Effector memory CD4-positive, alpha-beta T cell (primary cell): Measurements from ENCODE around the gene HS3ST4.

ENCODE experiments used
- DNase-seq, 3 donors: peaks; one replicate each; pipeline ENCODE4 v3.0.0-alpha.2; 2020
- H3K27ac ChIP-seq: 2 replicates; pipeline ENCODE4 v1.7.0; 2013; ENCODE audit warnings: mild to moderate bottlenecking, low read length, moderate library complexity; ENCODE audit not compliant: insufficient read depth, poor library complexity, severe bottlenecking
- H3K27me3 ChIP-seq: replicated peaks from 2 replicates; pipeline ENCODE4 v1.7.0; 2013; ENCODE audit warnings: mild to moderate bottlenecking, low read length; ENCODE audit not compliant: insufficient read depth, control insufficient read depth, poor library complexity, severe bottlenecking
- H3K36me3 ChIP-seq: 2 replicates; pipeline ENCODE4 v1.7.0; 2013; ENCODE audit warnings: mild to moderate bottlenecking, low read length, moderate library complexity; ENCODE audit not compliant: control insufficient read depth, insufficient read depth
- H3K4me1 ChIP-seq: 2 replicates; pipeline ENCODE4 v1.7.0; 2013; ENCODE audit warnings: low read length, mild to moderate bottlenecking; ENCODE audit not compliant: control insufficient read depth, insufficient read depth, poor library complexity, severe bottlenecking
- H3K4me3 ChIP-seq: 2 replicates; pipeline ENCODE4 v1.7.0; 2013; ENCODE audit warnings: low read length, low read depth, mild to moderate bottlenecking; ENCODE audit not compliant: insufficient read depth, poor library complexity, severe bottlenecking
- H3K9me3 ChIP-seq: 2 replicates; pipeline ENCODE4 v1.7.0; 2013; ENCODE audit warnings: mild to moderate bottlenecking, low read length, moderate library complexity; ENCODE audit not compliant: control insufficient read depth

HS3ST4 gene

GRCh38 chr16:25910971-25911370 is 219.2 kb downstream of the HS3ST4 start:
- no peak for DNase-seq
- H3K4me1 ChIP-seq, result no peaks in the 10 kb centered on the region
- H3K9me3 ChIP-seq, result no peaks in the 10 kb centered on the region
- H3K27me3 ChIP-seq, result no peaks in the 10 kb centered on the region
- no peak overlapping the region for H3K4me3 ChIP-seq
- no peak overlapping the region for H3K27ac ChIP-seq
- H3K36me3 ChIP-seq, result no peaks in the 10 kb centered on the region

GRCh38 chr16:25912321-25912720 is 220.6 kb downstream of the HS3ST4 start:
- Histone ChIP-seq H3K36me3 (no peaks in the 10 kb centered on the region), H3K4me3 (no peak overlapping the region), H3K4me1 (no peaks in the 10 kb centered on the region), H3K9me3 (no peaks in the 10 kb centered on the region), H3K27ac (no peak overlapping the region), H3K27me3 (no peaks in the 10 kb centered on the region)
- DNase-seq, result no peak

- Histone ChIP-seq H3K27ac (no peak overlapping the region), H3K36me3 (no peaks in the 10 kb centered on the region), H3K27me3 (no peaks in the 10 kb centered on the region), H3K4me1 (no peaks in the 10 kb centered on the region), H3K4me3 (no peak overlapping the region), H3K9me3 (no peaks in the 10 kb centered on the region)
- DNase-seq, result no peak
Measured at GRCh38 chr16:25914357-25914962, 222.7 kb downstream of the HS3ST4 start.

GRCh38 chr16:25916037-25916436 is 224.3 kb downstream of the HS3ST4 start:
- H3K27ac ChIP-seq, result no peak overlapping the region
- no peak overlapping the region for H3K4me3 ChIP-seq
- DNase-seq, result no peak
- H3K4me1 ChIP-seq, result no peaks in the 10 kb centered on the region
- no peaks in the 10 kb centered on the region for H3K27me3 ChIP-seq
- no peaks in the 10 kb centered on the region for H3K9me3 ChIP-seq
- H3K36me3 ChIP-seq, result no peaks in the 10 kb centered on the region

- no peak overlapping the region for H3K4me3 ChIP-seq
- no peaks in the 10 kb centered on the region for H3K36me3 ChIP-seq
- H3K4me1 ChIP-seq, result no peaks in the 10 kb centered on the region
- DNase-seq, result no peak
- no peaks in the 10 kb centered on the region for H3K9me3 ChIP-seq
- H3K27me3 ChIP-seq, result no peaks in the 10 kb centered on the region
- H3K27ac ChIP-seq, result no peak overlapping the region
Measured at GRCh38 chr16:25922438-25922837, 230.7 kb downstream of the HS3ST4 start.

GRCh38 chr16:25925421-25925820 is 233.7 kb downstream of the HS3ST4 start:
- no peaks in the 10 kb centered on the region for H3K9me3 ChIP-seq
- no peak for DNase-seq
- no peak overlapping the region for H3K27ac ChIP-seq
- no peaks in the 10 kb centered on the region for H3K27me3 ChIP-seq
- no peaks in the 10 kb centered on the region for H3K4me1 ChIP-seq
- no peaks in the 10 kb centered on the region for H3K36me3 ChIP-seq
- H3K4me3 ChIP-seq, result no peak overlapping the region

GRCh38 chr16:25931473-25932035 is 239.8 kb downstream of the HS3ST4 start:
- Histone ChIP-seq H3K4me1 (no peaks in the 10 kb centered on the region), H3K4me3 (no peak overlapping the region), H3K36me3 (no peaks in the 10 kb centered on the region), H3K27ac (no peak overlapping the region), H3K9me3 (no peaks in the 10 kb centered on the region), H3K27me3 (no peaks in the 10 kb centered on the region)
- DNase-seq, result no peak

GRCh38 chr16:25941800-25942499 is 250.2 kb downstream of the HS3ST4 start:
- Histone ChIP-seq H3K4me1 (no peaks in the 10 kb centered on the region), H3K27ac (no peak overlapping the region), H3K36me3 (no peaks in the 10 kb centered on the region), H3K9me3 (no peaks in the 10 kb centered on the region), H3K27me3 (no peaks in the 10 kb centered on the region), H3K4me3 (no peak overlapping the region)
- no peak for DNase-seq

GRCh38 chr16:25950586-25951281 is 259.0 kb downstream of the HS3ST4 start:
- Histone ChIP-seq H3K36me3 (no peaks in the 10 kb centered on the region), H3K27me3 (no peaks in the 10 kb centered on the region), H3K4me1 (no peaks in the 10 kb centered on the region), H3K9me3 (no peaks in the 10 kb centered on the region), H3K27ac (no peak overlapping the region), H3K4me3 (no peak overlapping the region)
- no peak for DNase-seq

GRCh38 chr16:25951999-25952398 is 260.2 kb downstream of the HS3ST4 start:
- Histone ChIP-seq H3K9me3 (no peaks in the 10 kb centered on the region), H3K27ac (no peak overlapping the region), H3K4me3 (no peak overlapping the region), H3K36me3 (no peaks in the 10 kb centered on the region), H3K27me3 (no peaks in the 10 kb centered on the region), H3K4me1 (no peaks in the 10 kb centered on the region)
- DNase-seq, result no peak
